Kidney epithelial cell (primary cell): ENCODE data around the gene ADGRV1. TPM values are rescaled to one million over a fixed set of nuclear protein-coding genes. Genes with fewer than 3 reads are reported as not detected.

Source experiments
- DNase-seq: peaks from one replicate; pipeline ENCODE4 v3.0.0-alpha.2; 2010; ENCODE audit warnings: low read depth
- H3K27me3 ChIP-seq: 2 replicates; pipeline ENCODE4 v1.6.0; 2011; ENCODE audit warnings: low read length; ENCODE audit not compliant: control insufficient read depth, insufficient read depth
- H3K36me3 ChIP-seq: 2 replicates; pipeline ENCODE4 v1.5.1; 2011; ENCODE audit warnings: low read length; ENCODE audit not compliant: control insufficient read depth, insufficient read depth
- H3K4me3 ChIP-seq: 2 replicates; pipeline ENCODE4 v1.5.1; 2011; ENCODE audit warnings: low read depth, mild to moderate bottlenecking, control low read depth, low read length
- CTCF ChIP-seq: IDR thresholded peaks from 2 replicates; pipeline ENCODE4 v1.5.1; 2011; ENCODE audit warnings: mild to moderate bottlenecking, moderate library complexity, low read length, control low read depth, inconsistent platforms; ENCODE audit not compliant: insufficient read depth, poor library complexity, severe bottlenecking
- total RNA-seq: library from RNA; depleted of rRNA; stranded (reverse); fragments of >200 nt; gene quantifications from 2 replicates; pipeline ENCODE4 v1.2.3, GENCODE V29; 2015

The ADGRV1 gene
- total RNA-seq, 1 donor from 2014 or later, result 3.5 TPM

GRCh38 chr5:90897618-90898017 is 339.0 kb downstream of the ADGRV1 start:
- H3K36me3 ChIP-seq, result no peaks in the 10 kb centered on the region
- H3K27me3 ChIP-seq, result no peaks in the 10 kb centered on the region
- TF ChIP-seq CTCF, result no peak
- DNase-seq, result no peak
- H3K4me3 ChIP-seq, result no peak overlapping the region

- no peak overlapping the region for H3K4me3 ChIP-seq
- DNase-seq, result no peak
- H3K27me3 ChIP-seq, result no peaks in the 10 kb centered on the region
- TF ChIP-seq CTCF, result no peak
- no peaks in the 10 kb centered on the region for H3K36me3 ChIP-seq
Observed at GRCh38 chr5:90898326-90899013, 339.9 kb downstream of the ADGRV1 start.

GRCh38 chr5:90899014-90899604 is 340.5 kb downstream of the ADGRV1 start:
- TF ChIP-seq CTCF, result no peak
- DNase-seq, result no peak
- H3K36me3 ChIP-seq, result no peaks in the 10 kb centered on the region
- no peak overlapping the region for H3K4me3 ChIP-seq
- no peaks in the 10 kb centered on the region for H3K27me3 ChIP-seq

- DNase-seq, result no peak
- no peak overlapping the region for H3K4me3 ChIP-seq
- no peaks in the 10 kb centered on the region for H3K27me3 ChIP-seq
- no peaks in the 10 kb centered on the region for H3K36me3 ChIP-seq
- no peak for TF ChIP-seq CTCF
Observed at GRCh38 chr5:90901261-90901660, 342.7 kb downstream of the ADGRV1 start.

- Histone ChIP-seq H3K36me3 (no peaks in the 10 kb centered on the region), H3K4me3 (no peak overlapping the region), H3K27me3 (no peaks in the 10 kb centered on the region)
- no peak for TF ChIP-seq CTCF
- DNase-seq, result no peak
Observed at GRCh38 chr5:90902170-90902569, 343.6 kb downstream of the ADGRV1 start.
